GM15510 (cell line): Measurements from ENCODE around the gene ADM.

Experiments
- POLR2A ChIP-seq: IDR thresholded peaks from 3 replicates; pipeline ENCODE4 v1.6.1; 2011; ENCODE audit warnings: borderline replicate concordance; ENCODE audit not compliant: insufficient read length; ENCODE audit errors: extremely low read depth

Gene ADM

DNA sequence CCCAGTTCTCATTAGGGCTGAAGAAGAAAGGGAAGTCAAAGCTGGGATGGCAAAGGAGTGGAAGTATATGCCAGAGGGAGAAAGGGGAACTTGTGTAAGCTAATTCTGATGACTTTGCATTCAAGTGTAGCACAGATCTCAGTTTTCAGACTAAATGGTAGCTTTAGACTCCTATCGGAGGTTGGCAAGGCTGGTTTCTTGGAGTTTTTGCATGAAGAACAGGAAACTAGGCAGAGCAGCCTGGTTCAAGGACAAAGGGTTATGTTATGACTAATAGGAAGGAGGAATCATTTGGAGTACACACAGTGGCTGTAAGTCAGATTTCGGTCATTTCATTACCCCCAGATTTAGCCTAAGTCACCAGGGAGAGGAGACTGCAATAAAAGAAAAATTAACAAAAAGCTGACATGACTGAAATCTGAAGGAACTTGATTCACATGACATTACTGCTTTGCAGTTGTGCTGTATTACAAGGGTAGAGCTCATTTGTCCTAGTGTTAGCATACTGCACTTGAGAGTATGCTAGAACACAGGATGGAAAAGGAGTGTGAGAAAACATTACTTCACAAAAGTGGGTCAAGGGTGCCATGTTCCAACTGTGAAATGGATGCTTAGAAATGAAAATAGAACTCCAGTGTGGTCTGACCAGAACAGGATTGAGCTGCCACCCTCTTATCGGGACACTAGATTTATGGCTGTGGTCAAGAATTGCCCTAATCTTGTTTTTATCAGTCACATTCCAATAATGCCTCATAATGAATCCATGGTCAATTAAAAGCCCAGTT is 23.6 kb downstream of the ADM start:
- no peak for TF ChIP-seq POLR2A

DNA sequence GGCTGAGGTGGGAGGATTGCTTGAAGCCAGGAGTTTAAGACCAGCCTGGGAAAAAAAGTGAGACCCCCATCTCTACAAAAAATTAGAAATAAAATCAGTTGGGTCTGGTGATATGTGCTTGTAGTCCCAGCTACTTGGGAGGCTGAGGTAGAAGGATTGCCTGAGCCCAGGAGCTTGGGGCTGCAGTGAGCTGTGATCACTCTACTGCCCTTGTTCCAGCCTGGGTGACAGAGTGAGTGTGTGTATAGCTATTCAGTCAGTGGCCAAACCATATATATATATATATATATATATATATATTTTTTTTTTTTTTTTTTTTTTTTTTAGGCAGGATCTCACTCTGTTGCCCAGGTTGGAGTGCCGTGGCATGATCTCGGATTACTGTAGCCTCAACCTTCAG is 24.5 kb downstream of the ADM start:
- no peak for TF ChIP-seq POLR2A

DNA sequence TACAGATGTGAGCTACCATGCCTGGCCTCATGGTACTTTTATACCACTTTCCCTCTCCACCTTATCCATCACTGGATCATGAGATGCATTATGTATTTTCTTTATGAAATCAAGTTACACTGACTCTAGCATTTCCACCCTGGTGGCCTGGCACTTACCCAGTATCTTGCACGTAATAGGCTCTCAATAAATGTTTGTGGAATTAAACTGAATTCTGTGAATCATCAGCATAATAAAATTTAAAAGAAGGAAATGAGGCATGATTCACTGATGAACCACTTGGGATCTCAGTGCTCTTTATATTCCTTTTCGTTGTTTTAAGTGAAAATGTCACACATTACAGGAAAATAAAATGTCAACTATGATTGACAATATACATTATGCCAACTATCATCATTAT is 25.1 kb downstream of the ADM start:
- TF ChIP-seq POLR2A: no peak

GRCh38 chr11:10331548-10332289 is 26.8 kb downstream of the ADM start:
- TF ChIP-seq POLR2A: no peak

DNA sequence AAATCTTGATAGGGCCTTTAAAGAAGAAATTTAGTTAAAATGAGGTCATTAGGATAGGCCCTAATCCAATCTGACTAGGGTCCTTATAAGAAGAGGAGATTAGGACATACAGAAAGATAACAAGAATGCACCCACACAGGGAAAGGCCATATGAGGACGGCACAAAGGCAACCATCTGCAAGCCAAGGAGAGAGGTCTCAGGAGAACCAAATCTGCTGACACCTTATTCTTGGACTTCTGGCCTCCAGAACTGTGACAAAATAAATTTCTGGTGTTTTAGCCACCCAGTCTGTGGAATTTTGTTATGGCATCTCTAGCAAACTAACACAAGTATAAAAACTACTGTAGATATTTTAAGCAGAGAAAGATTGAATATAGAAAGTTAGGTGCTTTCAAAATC is 28.6 kb downstream of the ADM start:
- TF ChIP-seq POLR2A: no peak

DNA sequence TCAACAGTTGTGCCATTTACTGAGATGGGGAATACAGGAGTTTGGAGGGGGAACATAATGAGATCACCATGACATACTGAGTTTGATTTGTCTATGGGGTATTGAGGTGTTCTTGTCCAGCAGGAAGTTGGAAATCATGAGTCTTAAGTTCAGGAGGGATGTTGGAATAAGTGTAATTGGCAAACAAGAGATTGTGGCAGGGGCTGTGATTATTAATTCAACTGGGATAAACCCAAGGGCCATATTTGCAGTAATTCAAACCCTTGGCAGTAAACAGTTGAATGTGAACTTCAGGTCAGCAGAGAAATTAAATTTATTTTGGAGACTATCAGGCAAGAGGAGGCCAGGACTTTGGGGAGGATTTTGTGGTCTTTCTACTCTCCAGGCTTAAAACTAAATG is 33.4 kb downstream of the ADM start:
- TF ChIP-seq POLR2A: no peak

DNA sequence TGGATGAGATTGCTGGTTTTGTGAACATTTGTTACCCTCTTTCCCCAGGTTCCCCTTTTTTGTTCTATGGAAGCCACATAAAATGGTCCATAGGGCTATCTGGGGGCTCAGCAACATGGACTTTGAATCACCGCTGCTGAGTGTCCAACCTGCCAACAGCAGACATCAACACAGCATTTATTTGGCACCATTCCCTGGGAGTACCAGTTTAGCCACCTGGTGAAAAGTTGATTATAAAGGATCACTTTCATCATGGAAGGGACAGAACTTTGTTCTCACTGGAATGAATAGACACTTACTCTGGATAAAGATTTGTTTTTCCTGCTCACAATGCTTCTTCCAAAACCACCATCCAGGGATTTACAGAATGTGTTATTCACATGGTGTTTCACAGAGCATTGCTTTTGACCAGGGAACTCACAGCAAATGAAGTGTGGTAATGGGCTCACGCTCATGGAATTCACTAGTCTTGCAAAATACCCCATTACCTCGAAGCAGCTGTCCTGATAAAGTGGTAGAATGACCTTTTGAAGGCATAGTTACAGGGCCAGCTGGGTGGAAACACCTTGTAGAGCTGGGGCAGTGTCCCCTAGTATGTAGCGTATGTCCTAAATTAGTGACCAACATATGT is 43.9 kb downstream of the ADM start:
- TF ChIP-seq POLR2A: no peak

- no peak for TF ChIP-seq POLR2A
These were observed 44.4 kb downstream of the ADM start for GRCh38 chr11:10349281-10349665.

GRCh38 chr11:10349806-10350205 is 44.9 kb downstream of the ADM start:
- TF ChIP-seq POLR2A: no peak

DNA sequence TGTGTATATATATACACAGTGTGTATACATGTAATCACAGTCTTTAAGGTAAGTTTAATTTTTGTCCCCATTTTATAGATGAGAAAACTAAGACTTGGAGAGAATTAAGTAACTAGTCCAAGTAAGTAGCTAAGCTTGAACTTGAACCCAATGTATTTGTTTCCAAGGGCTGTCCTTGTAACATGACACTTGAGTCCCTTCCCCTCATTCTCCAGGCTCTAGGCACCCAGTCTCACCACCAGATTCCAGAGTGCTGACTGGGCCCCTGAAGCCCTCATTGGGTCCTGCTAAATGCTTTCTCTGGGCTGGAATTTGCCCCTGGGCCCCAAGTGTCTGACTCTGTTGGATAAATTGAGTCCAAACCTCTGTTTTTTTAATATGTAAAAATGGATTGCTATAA is 45.5 kb downstream of the ADM start:
- TF ChIP-seq POLR2A: no peak

DNA sequence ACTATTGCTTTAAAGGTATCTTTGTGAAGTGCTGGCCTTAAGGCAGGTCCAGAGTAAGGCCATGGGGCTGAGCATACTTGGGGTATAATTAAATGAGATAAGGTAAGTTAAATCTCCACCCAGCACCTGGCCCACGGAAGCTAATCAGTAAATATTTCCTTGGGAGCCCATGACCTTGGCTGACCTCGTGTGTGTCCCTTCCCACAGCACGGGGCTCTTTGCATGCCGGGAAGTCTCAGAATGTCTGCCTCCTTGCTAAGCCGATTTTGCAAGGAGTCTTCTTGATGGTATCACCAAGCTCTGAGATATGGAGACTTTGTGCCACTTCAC is 46.5 kb downstream of the ADM start:
- TF ChIP-seq POLR2A: no peak

DNA sequence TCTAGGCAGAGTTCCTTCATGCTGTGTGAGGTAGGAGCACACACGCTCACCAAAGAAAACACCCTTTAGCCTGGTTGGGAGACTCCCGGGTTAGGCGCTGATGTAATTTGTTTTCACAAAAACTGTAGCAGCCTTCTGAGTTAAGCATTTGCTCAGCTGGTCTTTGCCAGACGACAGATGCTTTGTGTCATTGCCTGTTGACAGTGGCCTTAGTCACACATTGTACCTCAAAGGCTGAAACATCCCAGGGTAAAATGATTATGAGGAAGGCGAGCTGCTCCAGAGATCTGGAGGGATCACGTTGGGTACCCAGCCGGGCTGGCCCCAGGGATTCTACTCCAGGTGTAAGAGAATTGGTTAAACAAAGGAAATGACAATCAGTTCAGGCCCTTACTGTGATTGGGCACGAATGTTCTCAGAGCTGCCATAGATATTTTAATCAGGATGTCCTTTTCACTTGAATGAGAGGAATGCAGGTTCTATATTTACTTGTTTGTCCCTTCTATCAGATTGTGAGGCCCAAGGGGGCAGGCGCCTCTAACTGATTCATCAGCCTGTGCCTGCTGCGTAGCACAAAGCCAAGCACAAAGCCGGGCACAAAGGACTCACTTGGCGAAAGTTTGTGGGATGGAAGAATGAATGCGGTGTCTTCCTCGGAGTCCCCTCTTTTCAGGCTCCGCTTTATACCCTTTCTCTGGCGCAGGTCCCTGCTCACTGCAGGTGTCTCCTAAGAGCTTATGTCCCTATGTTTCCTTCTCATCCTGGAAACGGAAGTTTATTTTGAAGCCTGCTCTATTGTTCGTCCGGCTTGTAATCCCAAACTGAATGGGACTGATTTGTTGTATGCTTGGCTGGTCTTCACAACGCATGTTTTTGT is 47.1 kb downstream of the ADM start:
- no peak for TF ChIP-seq POLR2A

DNA sequence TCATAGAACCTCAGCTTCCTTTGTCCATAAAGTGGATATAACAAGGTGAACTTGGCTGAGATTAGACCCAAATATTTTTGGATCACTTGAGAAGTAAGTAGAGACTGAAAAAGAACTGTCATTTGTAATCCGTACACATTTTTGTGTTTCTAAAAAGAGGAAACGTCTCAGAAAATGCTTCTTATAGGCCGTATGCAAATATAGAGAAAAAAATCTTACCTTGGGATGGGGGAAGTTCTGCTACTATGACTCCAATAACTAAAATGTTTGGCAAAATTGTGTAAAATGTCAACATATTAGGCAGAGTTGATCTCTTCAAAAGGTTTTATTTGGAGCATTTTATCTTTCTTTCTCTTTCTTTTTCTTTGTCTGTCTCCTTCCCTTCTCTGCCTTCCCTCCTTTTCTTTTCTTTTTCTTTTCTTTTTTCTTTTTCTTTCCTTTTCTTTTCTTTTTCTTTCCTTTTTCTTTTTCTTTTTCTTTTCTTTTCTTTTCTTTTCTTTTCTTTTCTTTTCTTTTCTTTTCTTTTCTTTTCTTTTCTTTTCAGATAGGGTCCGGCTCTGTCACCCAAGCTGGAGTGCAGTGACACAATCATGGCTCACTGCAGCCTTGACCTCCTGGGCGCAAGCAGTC is 48.2 kb downstream of the ADM start:
- no peak for TF ChIP-seq POLR2A

DNA sequence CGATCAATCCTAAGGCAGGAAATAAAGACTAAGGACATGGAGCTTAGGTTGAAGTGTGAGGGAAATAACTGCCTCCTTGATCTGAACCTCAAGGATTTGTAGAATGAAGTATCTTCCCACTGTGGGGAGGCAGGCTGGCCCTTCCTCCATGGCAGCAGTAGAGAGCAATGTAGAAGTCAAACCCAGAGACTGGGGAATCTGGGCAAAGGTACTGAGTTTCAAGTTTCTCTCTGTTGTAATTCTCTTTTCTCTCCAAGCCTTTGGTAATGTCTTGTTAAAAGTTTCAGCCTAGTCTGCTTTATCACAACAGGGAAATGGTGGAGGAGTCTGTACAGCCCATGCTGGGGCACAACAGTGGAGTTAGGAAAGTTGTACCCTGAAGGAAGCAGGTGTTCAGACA is 49.5 kb downstream of the ADM start:
- no peak for TF ChIP-seq POLR2A
